WI38 (cell line): ENCODE data around the gene LCN15.

Source experiments
- H3K4me3 ChIP-seq: 2 replicates; pipeline ENCODE4 v1.5.1; 2011; ENCODE audit warnings: low read depth, mild to moderate bottlenecking, control low read depth, low read length
- CTCF ChIP-seq: IDR thresholded peaks from 2 replicates; pipeline ENCODE4 v1.5.1; 2012; ENCODE audit warnings: low read depth, mild to moderate bottlenecking, control low read depth, low read length

LCN15 gene

GRCh38 chr9:136744773-136745172, 19.5 kb downstream of the LCN15 start:
- H3K4me3 ChIP-seq: no peak overlapping the region
- no peak for TF ChIP-seq CTCF

GRCh38 chr9:136743639-136744211, 20.6 kb downstream of the LCN15 start:
- no peak for TF ChIP-seq CTCF
- H3K4me3 ChIP-seq: no peak overlapping the region

GRCh38 chr9:136742591-136743391, 21.5 kb downstream of the LCN15 start, which contains the start of gene LCN10:
LCN10 (minus strand) TSS chr9:136742940; CDS start chr9:136742903, 37 bp downstream.
- no peak within 1 kb of the TSS for H3K4me3 ChIP-seq

GRCh38 chr9:136741883-136742571, 22.3 kb downstream of the LCN15 start:
- TF ChIP-seq CTCF: no peak
- no peak overlapping the region for H3K4me3 ChIP-seq

More at GRCh38 chr9:136742591-136743391, 21.5 kb downstream of the LCN15 start, which contains the start of gene LCN10:
- TF ChIP-seq CTCF: peak; percentile 38

- no peak for TF ChIP-seq CTCF
- no peak overlapping the region for H3K4me3 ChIP-seq
Measured at GRCh38 chr9:136740971-136741882, 23.1 kb downstream of the LCN15 start.

GRCh38 chr9:136740491-136740890, 23.8 kb downstream of the LCN15 start:
- TF ChIP-seq CTCF: no peak
- H3K4me3 ChIP-seq: no peak overlapping the region
